NK-92 (cell line): Measurements from ENCODE around the gene MCM9.

ENCODE experiments used
- DNase-seq: peaks from one replicate; lab custom pipeline; 2025; ENCODE audit not compliant: unreplicated experiment; lab: John Stamatoyannopoulos, UW

The MCM9 gene

DNA sequence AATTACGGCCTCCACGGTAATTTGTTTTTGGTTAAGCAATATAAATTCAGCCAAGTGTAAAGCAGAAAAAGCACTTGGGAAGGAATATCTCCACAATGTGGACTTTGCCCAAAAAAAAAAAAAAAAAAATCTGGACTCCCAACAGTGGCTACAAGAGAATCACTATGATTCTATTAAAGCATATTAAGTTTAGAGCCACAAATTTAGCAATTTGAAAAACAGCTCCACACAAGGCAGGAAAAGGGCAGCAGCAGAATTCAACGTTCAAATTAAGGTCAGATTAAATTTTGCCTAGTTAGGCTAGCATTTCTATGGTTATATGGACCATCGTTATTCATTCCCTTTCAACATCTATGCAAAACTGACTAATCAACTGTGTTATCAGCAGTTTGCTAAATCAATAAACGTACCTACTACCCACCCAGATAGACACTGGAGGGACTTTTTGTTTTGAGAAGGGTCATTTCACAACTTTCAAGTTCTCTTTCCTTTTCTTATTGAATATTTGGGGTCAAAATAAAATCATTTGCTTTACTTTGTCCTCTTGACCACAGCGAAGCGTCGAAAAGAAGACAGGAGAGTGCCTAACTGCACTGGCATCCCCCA, 1.0 kb downstream of the MCM9 start:
- no peak for DNase-seq

- DNase-seq, result no peak
These were observed 2.5 kb downstream of the MCM9 start for GRCh38 chr6:118932421-118932820.

DNA sequence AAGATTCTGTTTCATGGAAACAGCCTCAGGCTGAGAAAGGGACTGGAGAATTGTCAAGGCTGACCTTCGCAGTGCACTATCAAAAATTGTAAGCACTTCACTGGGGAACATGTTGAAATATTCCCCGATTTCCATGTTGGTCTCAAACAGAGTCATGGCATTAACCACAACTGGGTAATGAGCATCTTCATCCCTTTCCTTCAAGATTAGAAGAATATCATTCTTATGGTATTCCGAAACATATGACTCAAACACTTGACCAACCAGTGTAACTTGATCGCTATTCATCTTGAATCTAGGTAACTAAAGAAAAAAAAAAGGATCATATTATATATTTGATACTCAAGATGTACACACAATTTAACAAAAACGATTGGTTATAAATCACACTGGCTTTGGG, 3.5 kb downstream of the MCM9 start:
- DNase-seq, result no peak

DNA sequence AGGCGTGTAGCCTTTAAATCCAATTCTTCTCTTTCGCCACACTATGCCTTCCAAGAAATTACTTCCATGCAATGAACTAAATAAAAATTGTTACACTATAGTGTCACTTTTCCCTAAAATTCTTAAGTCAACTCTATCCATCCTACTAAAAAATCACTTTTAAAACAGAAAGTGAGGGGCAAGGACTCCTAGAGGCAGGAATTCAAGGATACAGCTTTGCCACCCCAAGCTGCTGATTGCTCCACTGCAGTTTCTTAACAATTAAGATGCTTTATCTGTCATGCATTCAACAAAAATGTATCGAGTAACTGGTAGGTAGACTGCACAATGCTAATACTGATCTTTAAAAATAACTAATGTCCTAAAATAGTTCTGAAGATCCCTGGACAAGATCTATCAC, 4.3 kb downstream of the MCM9 start:
- DNase-seq, result no peak

DNA sequence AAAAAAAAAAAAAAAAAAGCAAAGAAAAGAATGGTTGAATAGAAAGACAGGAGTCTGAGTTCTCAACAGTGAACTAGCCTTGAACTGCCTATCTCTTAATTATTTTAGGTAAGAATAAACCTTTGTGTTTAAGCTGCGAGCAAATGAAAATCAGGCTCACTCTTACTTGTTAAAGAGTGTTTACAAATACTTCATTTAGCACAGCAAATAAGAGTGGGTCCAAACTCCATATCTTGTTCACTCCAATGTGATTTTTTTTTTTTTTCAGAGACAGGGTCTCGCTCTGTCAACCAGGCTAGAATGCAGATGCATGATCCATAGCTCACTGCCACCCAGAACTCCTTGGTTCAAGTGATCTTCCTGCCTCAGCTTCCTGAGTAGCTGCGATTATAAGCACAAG, 11.9 kb downstream of the MCM9 start:
- no peak for DNase-seq

GRCh38 chr6:118921084-118921483, 13.9 kb downstream of the MCM9 start:
- DNase-seq, result no peak

DNA sequence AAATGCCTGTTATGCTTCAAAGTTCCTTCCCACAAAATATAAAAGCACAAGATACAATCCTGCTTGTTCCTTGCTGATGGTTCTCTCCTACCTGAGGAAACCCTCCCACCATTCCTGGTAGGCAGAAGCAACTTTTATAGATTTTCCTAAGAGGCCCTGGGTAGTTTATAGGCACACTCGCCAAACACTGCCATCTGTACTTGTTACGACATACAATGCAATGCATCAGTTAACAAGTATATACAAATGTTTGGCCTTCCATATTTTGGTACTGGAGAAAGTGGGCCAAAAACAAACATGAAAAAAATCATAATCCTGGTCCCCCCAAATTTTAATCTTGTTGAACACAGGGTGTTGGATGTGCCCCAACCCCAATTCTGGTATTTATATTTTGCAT, 16.6 kb downstream of the MCM9 start:
- DNase-seq, result no peak

- no peak for DNase-seq
These were observed 17.2 kb downstream of the MCM9 start for GRCh38 chr6:118917546-118918328.

- no peak for DNase-seq
These were observed 20.4 kb downstream of the MCM9 start for GRCh38 chr6:118914598-118914997.

DNA sequence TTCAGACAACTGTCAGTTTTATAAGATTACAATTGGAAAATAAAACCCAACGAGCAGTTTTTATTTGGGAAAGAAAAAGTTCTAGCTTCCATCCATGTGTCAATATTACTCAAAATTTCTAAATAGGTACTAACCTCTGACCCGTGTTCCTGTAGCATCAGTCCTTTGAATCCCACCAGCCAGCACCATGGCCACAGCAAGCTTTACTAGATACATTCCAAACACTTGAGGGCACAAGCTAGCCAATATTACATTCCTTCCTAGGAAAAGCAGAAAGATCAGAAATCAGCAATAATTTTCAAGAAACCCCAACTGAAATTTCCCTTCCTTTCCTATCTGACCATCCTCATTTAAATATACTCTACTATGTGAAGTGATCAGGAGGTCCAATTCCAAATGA, 21.8 kb downstream of the MCM9 start:
- DNase-seq, result no peak

DNA sequence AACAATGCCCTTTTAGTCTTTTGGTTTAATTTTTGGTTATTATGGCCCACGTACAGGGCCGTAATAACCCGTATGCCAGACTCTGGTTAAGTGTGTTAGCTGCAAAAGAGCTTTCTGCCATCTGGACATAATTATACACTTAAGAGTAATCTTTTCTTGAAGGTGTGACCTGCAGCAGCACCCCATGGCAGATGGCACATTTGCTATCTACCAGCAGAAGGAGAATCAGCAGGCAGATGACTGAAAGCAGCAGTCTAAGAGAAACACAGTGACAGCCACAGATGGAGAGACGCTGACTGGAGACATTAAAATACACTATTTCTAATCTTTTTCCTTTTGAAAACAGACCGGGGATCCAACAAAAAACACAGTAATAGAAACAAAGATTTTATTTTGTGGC, 22.3 kb downstream of the MCM9 start:
- no peak for DNase-seq

GRCh38 chr6:118908441-118908840, 26.5 kb downstream of the MCM9 start:
- DNase-seq, result no peak

DNA sequence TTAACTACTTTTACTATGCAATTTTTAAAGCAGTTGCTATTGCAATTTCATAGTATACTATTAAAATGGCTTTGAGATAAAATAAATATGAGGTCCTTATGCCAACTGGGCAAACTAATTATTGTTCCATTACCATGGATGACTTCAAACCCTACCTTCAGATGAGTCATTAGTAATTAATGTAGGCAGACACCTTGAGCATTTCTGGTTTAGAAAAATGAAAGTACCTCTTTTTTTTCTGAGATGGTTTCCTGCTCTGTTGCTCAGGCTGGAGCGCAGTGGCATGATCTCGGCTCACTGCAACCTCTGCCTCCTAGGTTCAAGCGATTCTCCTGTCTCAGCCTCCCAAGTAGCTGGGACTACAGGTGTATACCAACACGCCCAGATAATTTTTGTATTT, 29.1 kb downstream of the MCM9 start:
- no peak for DNase-seq

DNA sequence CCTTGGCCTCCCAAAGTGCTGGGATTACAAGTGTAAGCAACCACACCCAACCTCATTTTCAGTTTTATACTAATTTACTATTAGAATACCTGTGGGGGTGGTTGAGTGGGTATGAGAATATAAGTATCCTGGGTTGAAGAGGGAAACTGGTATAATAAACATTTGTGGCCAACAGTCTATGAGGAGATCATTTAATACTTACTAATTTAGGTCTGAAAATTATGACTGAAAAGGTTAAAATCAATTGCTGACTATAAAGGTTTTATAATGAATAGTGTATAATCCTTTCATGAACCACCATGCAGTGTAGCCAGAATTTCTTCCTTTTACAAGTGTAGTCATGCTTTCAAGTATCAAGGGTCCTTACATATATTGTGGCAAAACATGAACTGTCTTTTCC, 29.9 kb downstream of the MCM9 start:
- no peak for DNase-seq

DNA sequence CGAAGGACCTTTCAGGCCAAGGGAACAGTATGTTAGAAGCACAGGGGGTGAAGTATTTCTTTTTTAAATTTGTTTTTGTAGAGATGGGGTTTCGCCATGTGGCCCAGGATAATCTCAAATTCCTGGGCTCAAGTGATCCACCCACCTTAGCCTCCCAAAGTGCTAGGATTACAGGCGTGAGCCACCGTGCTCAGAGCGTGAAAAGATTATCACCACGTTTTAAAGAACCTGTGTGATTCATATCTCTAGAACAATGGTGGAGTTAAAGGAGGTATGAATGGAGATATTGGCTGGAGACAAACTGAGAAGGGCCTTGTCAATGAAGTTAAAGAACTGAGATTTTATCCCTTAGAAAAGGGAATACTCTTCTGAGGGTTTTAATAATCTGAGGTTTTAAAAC, 31.3 kb downstream of the MCM9 start:
- DNase-seq, result no peak

GRCh38 chr6:118903138-118903537, 31.8 kb downstream of the MCM9 start:
- DNase-seq, result no peak

DNA sequence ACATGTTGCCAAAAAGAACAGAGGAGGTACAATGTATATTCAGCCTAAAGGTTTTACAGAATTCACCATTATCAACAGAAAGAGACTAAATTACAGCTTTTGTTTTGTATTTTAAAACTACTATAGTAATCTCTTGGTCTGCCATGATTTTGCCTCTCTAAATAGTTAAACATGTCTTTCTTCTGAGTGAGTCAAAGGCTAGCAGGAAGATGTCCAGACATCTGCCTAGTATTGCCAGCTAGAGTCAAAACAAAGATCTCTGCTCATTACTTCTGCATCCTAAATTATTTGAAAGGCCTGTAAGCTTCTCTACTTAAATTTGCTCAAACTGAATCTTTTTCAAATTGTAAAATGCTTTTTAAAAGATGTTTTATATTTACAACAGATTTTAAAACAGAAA, 32.2 kb downstream of the MCM9 start:
- DNase-seq, result no peak

- DNase-seq, result no peak
These were observed 35.0 kb downstream of the MCM9 start for GRCh38 chr6:118899948-118900347.

- DNase-seq, result no peak
These were observed 37.6 kb downstream of the MCM9 start for GRCh38 chr6:118897386-118897785.

DNA sequence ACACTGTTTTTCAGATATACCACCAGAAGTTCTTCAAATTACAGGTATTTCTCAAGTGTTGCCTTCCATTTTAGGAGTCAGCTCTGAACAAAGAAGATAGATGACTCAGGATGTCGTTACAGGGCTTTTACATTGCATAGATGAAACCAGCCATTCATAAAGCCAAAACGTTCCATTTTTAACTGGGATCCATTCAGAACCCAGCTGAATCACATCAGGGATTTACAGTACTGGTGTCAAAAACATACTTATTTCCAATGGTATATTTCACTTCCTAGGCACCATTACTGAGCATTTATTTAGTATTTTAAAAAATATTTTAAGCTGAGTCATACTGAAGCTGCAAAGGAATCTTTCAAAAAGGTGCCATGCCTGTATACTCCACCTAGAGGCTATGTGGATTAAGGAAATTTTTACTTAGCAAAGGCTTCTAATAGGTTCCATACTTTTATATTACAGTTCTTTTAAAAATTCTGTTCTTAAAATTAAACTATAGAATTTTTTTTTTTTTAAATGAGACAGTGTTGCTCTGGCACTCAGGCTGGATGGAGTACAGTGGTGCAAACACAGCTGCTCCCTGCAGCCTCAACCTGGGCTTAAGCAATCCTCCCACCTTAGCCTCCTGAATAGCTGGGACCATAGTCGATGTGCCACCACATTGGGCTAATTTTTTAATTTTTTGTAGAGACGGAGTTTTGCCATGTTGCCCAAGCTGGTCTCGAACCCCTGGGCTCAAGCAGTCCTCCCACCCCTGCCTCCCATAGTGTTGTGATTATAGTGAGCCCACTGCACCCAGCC, 38.4 kb downstream of the MCM9 start:
- DNase-seq, result no peak

GRCh38 chr6:118895859-118896258, 39.1 kb downstream of the MCM9 start:
- no peak for DNase-seq

GRCh38 chr6:118895261-118895560, 39.7 kb downstream of the MCM9 start:
- no peak for DNase-seq
